OCI-LY7 (cell line): ENCODE results near the gene CLMN. TPM values are rescaled to one million over a fixed set of nuclear protein-coding genes. Genes with fewer than 3 reads are reported as not detected.
"Not testable (repeated sequence)": the region's sequence is repeated elsewhere in the genome, so short reads cannot be mapped to it uniquely, and the experiment has no call there.

Experiments used
- BruUV-seq: library from RNA; stranded (reverse); fragments of 400-500 nt; replicated peaks from 2 replicates; lab custom pipeline; 2021; lab: Mats Ljungman, UMichigan
- CTCF ChIA-PET: fragments of 300-600 bp; sonication (Branson Sonifier 250); formaldehyde crosslinking; loops from one replicate; lab custom pipeline; 2022; ENCODE audit warnings: antibody characterized with exemption; ENCODE audit not compliant: unreplicated experiment; lab: Charles Lee
- POLR2A ChIA-PET: fragments of 300-600 bp; sonication (Branson Sonifier 250); formaldehyde crosslinking; loops from one replicate; lab custom pipeline; 2022; ENCODE audit warnings: antibody characterized with exemption; lab: Charles Lee
- DNase-seq: peaks from one replicate; pipeline ENCODE4 v3.0.0-alpha.2; 2015; ENCODE audit warnings: low spot score
- H2AFZ ChIP-seq: fragments of 200-600 bp; sonication (generic), shearing (Covaris generic); 2 replicates; pipeline ENCODE4 v1.6.1; 2014; ENCODE audit warnings: mild to moderate bottlenecking, antibody characterized with exemption, low read length, moderate library complexity
- H3K27ac ChIP-seq: fragments of 200-600 bp; sonication (generic); 2 replicates; pipeline ENCODE4 v1.5.1; 2014; ENCODE audit warnings: mixed run types, low read depth, mild to moderate bottlenecking, moderate library complexity, low read length, inconsistent platforms; ENCODE audit not compliant: poor library complexity, severe bottlenecking
- H3K36me3 ChIP-seq: fragments of 200-600 bp; sonication (generic); 2 replicates; pipeline ENCODE4 v1.6.1; 2014; ENCODE audit warnings: mild to moderate bottlenecking, antibody characterized with exemption, low read length, moderate library complexity, mixed read lengths; ENCODE audit not compliant: insufficient read depth
- H3K4me1 ChIP-seq: fragments of 200-600 bp; sonication (generic); 2 replicates; pipeline ENCODE4 v1.5.1; 2014; ENCODE audit warnings: mild to moderate bottlenecking, low read length; ENCODE audit not compliant: insufficient read depth, poor library complexity, severe bottlenecking
- H3K4me2 ChIP-seq: fragments of 200-600 bp; sonication (generic); 2 replicates; pipeline ENCODE4 v1.6.1; 2014; ENCODE audit warnings: mild to moderate bottlenecking, low read length
- H3K4me3 ChIP-seq: fragments of 200-600 bp; sonication (generic); 2 replicates; pipeline ENCODE4 v1.5.1; 2014; ENCODE audit warnings: mild to moderate bottlenecking, low read depth, low read length; ENCODE audit not compliant: poor library complexity, severe bottlenecking
- H3K79me2 ChIP-seq: fragments of 200-600 bp; sonication (generic); 2 replicates; pipeline ENCODE4 v1.6.1; 2016; ENCODE audit warnings: low read depth, mild to moderate bottlenecking, low read length, moderate library complexity, mixed read lengths; ENCODE audit not compliant: insufficient read depth
- H3K9me2 ChIP-seq: fragments of 200-600 bp; sonication (generic); 2 replicates; pipeline ENCODE4 v1.6.1; 2016; ENCODE audit warnings: mild to moderate bottlenecking, low read length, mixed read lengths; ENCODE audit not compliant: insufficient read depth
- H3K9me3 ChIP-seq: fragments of 200-600 bp; sonication (generic); 2 replicates; pipeline ENCODE4 v1.6.1; 2014; ENCODE audit warnings: mild to moderate bottlenecking, mixed run types, low read length, mixed read lengths
- H4K20me1 ChIP-seq: fragments of 200-600 bp; sonication (generic); 2 replicates; pipeline ENCODE4 v1.6.1; 2014; ENCODE audit warnings: mild to moderate bottlenecking, antibody characterized with exemption, low read length, moderate library complexity, mixed read lengths; ENCODE audit not compliant: insufficient read depth
- CTCF ChIP-seq: fragments of 200-600 bp; sonication (generic); conservative IDR thresholded peaks from 2 replicates; pipeline ENCODE4 v1.5.1; 2014; ENCODE audit warnings: mild to moderate bottlenecking, antibody characterized with exemption, low read length, moderate library complexity, mixed read lengths
- EZH2phosphoT487 ChIP-seq: fragments of 200-600 bp; sonication (generic); IDR thresholded peaks from 2 replicates; pipeline ENCODE4 v1.6.1; 2018; ENCODE audit warnings: low read depth, borderline replicate concordance, mild to moderate bottlenecking, mixed run types, antibody characterized with exemption, low read length, moderate library complexity, mixed read lengths
- intact Hi-C: fragments of 100-400 bp; cut with micrococcal nuclease; formaldehyde crosslinking; loops from one replicate; pipeline ENCODE4 v1.10.0; 2022; ENCODE audit not compliant: unreplicated experiment
- total RNA-seq, 2 experiments: library from RNA; depleted of rRNA in 1 of 2; stranded (reverse); fragments of >200 nt in 1 of 2; shearing (Covaris generic) in 1 of 2; gene quantifications; 2 replicates each; pipeline ENCODE4 v1.2.3, GENCODE V29; 2014 to 2022

The CLMN gene
- total RNA-seq, 2 experiments from 2014 or later, result 6.8 to 12.0 TPM

DNA sequence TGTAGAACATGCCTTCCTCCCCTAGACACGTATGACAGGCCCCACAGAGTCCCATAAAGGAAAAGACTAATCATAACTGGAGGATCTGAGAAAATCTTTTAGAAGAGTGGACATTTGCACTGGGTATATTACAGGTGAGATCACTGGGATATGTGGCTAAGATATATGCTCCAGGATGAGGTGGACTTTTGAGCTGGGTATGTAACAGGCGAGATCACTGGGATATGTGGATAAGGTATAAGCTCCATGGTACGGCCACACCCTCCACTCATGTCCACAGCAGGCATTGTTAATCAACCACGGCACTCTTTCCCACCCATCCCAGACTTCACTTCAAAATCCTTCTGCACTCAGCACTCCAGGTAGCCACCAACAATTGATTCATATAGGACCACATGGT, 34.1 kb downstream of the CLMN start:
- ChIA-PET POLR2A (interaction anchor here (0.9 kb wide), 1 partner anchor 8 kb away, joined by 4 read pairs; no protein-coding TSS in a partner anchor), CTCF (no interaction called here)
- TF ChIP-seq EZH2phosphoT487 (no peak), CTCF (no peak)
- no peak overlapping the region for H2AFZ ChIP-seq
- H3K4me1 ChIP-seq, result peaks cover 21% of the 10 kb centered on the region
- H3K4me2 ChIP-seq, result no peak overlapping the region
- H4K20me1 ChIP-seq, result no peaks in the 10 kb centered on the region
- no TSS peak for BruUV-seq
- H3K9me2 ChIP-seq, result no peaks in the 10 kb centered on the region
- peaks cover 5% of the 10 kb centered on the region; the same call in 1 of the 2 replicates for H3K9me3 ChIP-seq
- no peak for DNase-seq
- no peaks in the 10 kb centered on the region for H3K36me3 ChIP-seq
- no peak overlapping the region for H3K4me3 ChIP-seq
- no peak overlapping the region for H3K27ac ChIP-seq
- H3K79me2 ChIP-seq, result no peaks in the 10 kb centered on the region
- intact Hi-C loops, result no loop called here

- H4K20me1 ChIP-seq, H3K79me2 ChIP-seq, H3K9me3 ChIP-seq, intact Hi-C loops, H3K4me2 ChIP-seq, H3K27ac ChIP-seq, H3K36me3 ChIP-seq, BruUV-seq, DNase-seq, POLR2A ChIA-PET, H3K9me2 ChIP-seq, H2AFZ ChIP-seq, H3K4me3 ChIP-seq: not testable (repeated sequence)
- CTCF ChIA-PET, result interaction anchor here (0.7 kb wide), 1 partner anchor 46 kb away, joined by 3 read pairs; no protein-coding TSS in a partner anchor
- peaks cover 16% of the 10 kb centered on the region for H3K4me1 ChIP-seq
These were observed 35.9 kb downstream of the CLMN start for GRCh38 chr14:95283802-95284201.

DNA sequence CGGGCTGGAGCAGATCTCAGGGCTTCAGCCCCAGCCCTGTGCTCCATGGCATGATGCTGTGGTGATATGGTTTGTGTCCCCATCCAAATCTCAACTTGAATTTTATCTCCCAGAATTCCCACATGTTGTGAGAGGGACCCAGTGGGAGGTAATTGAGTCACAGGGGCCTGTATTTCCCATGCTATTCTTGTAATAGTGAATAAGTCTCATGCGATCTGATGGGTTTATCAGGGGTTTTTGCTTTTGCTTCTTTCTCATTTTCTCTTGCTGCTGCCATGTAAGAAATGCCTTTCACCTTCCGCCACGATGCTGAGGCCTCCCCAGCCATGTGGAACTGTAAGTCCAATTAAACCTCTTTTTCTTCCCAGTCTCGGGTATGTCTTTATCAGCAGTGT, 36.7 kb downstream of the CLMN start:
- H4K20me1 ChIP-seq, H3K9me2 ChIP-seq, CTCF ChIA-PET, H3K79me2 ChIP-seq, H3K36me3 ChIP-seq, H3K27ac ChIP-seq, POLR2A ChIA-PET, H2AFZ ChIP-seq, DNase-seq, H3K4me3 ChIP-seq, intact Hi-C loops, H3K4me2 ChIP-seq, BruUV-seq: not testable (repeated sequence)
- peaks cover 10% of the 10 kb centered on the region for H3K9me3 ChIP-seq
- H3K4me1 ChIP-seq, result peaks cover 16% of the 10 kb centered on the region
